Breast epithelium (tissue), 3 donors: Measurements from ENCODE around the gene BOD1L1.

Experiments
- POLR2A ChIP-seq: fragments of 450-650 bp; IDR thresholded peaks from one replicate; pipeline ENCODE4 v1.6.1; 2016; ENCODE audit warnings: antibody characterized with exemption, mild to moderate bottlenecking, moderate library complexity
- POLR2AphosphoS5 ChIP-seq, 3 donors: sonication (generic); formaldehyde crosslinking; IDR thresholded peaks; one replicate each; pipeline ENCODE4 v1.6.1; 2017; ENCODE audit warnings: antibody characterized with exemption in 3 of 3
- TF ChIP-seq, protein P1 (sequence below), 3 donors: fragments of 450-650 bp; IDR thresholded peaks; one replicate each; pipeline ENCODE4 v1.5.1; 2016 to 2017; ENCODE audit warnings: antibody characterized with exemption in 3 of 3, mild to moderate bottlenecking in 3 of 3, moderate library complexity in 3 of 3

DNA sequence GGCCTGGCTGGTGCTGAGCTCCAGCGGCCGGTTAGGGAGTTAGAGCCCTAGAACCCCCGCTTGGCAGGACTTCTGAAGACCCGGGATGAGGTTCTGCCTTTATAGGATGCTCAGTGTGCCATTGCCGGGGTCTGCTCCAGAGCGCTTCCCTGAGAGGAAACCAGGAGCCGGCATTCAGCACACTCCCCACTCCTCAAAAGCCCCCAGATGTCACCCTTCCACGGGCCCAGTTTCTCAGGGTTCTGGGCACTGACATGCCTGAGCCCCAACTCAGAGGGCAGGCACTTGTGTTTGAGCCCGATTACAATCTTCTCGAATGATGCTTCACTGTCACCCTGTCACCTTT, 89.7 kb downstream of the BOD1L1 start:
- TF ChIP-seq, protein P1, sequence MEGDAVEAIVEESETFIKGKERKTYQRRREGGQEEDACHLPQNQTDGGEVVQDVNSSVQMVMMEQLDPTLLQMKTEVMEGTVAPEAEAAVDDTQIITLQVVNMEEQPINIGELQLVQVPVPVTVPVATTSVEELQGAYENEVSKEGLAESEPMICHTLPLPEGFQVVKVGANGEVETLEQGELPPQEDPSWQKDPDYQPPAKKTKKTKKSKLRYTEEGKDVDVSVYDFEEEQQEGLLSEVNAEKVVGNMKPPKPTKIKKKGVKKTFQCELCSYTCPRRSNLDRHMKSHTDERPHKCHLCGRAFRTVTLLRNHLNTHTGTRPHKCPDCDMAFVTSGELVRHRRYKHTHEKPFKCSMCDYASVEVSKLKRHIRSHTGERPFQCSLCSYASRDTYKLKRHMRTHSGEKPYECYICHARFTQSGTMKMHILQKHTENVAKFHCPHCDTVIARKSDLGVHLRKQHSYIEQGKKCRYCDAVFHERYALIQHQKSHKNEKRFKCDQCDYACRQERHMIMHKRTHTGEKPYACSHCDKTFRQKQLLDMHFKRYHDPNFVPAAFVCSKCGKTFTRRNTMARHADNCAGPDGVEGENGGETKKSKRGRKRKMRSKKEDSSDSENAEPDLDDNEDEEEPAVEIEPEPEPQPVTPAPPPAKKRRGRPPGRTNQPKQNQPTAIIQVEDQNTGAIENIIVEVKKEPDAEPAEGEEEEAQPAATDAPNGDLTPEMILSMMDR (IDR thresholded peaks at IDR 0.05): no peak
- no peak for TF ChIP-seq POLR2A
- TF ChIP-seq POLR2AphosphoS5 (IDR thresholded peaks at IDR 0.05): no peak
